Liver (tissue), 9 donors: ENCODE results near the gene ZNF627. TPM values are rescaled to one million over a fixed set of nuclear protein-coding genes. Genes with fewer than 3 reads are reported as not detected.

Source experiments
- DNase-seq: peaks from one replicate; pipeline ENCODE4 v3.0.0-alpha.2; 2017; ENCODE audit warnings: low spot score
- H3K27ac ChIP-seq, 2 donors: one replicate each; pipeline ENCODE4 v1.7.0; 2013; ENCODE audit warnings: inconsistent platforms in 2 of 2, low read length in 2 of 2, control low read depth in 1 of 2, low read depth in 1 of 2, mild to moderate bottlenecking in 1 of 2
- H3K27me3 ChIP-seq, 4 donors: one replicate each; pipeline versions ENCODE4 v1.6.1 to v1.7.0; 2013; ENCODE audit warnings: low read length in 3 of 4, inconsistent platforms in 1 of 4, mild to moderate bottlenecking in 1 of 4, moderate library complexity in 1 of 4; ENCODE audit not compliant: control insufficient read depth in 4 of 4, insufficient read depth in 4 of 4
- H3K36me3 ChIP-seq, 4 donors: one replicate each; pipeline versions ENCODE4 v1.6.1 to v1.7.0; 2013; ENCODE audit warnings: low read length in 3 of 4, mild to moderate bottlenecking in 3 of 4, low read depth in 1 of 4, moderate library complexity in 1 of 4; ENCODE audit not compliant: control insufficient read depth in 4 of 4, insufficient read depth in 3 of 4
- H3K4me1 ChIP-seq, 4 donors: one replicate each; pipeline versions ENCODE4 v1.6.1 to v1.7.0; 2013; ENCODE audit warnings: low read length in 3 of 4, mild to moderate bottlenecking in 3 of 4, moderate library complexity in 1 of 4; ENCODE audit not compliant: control insufficient read depth in 4 of 4, insufficient read depth in 4 of 4
- H3K4me3 ChIP-seq, 3 donors: one replicate each; pipeline versions ENCODE4 v1.6.1 to v1.7.0; 2013; ENCODE audit warnings: low read length in 3 of 3, control low read depth in 1 of 3, low read depth in 1 of 3, mild to moderate bottlenecking in 1 of 3
- H3K9ac ChIP-seq, 2 donors: one replicate each; pipeline ENCODE4 v1.7.0; 2013; ENCODE audit warnings: low read length in 2 of 2, mild to moderate bottlenecking in 2 of 2, moderate library complexity in 2 of 2, control low read depth in 1 of 2, low read depth in 1 of 2
- H3K9me3 ChIP-seq, 4 donors: one replicate each; pipeline versions ENCODE4 v1.6.1 to v1.7.0; 2013; ENCODE audit warnings: low read length in 3 of 4; ENCODE audit not compliant: control insufficient read depth in 4 of 4
- ATF3 ChIP-seq: IDR thresholded peaks from 2 replicates; pipeline ENCODE4 v1.6.1; 2016; ENCODE audit warnings: antibody characterized with exemption
- CTCF ChIP-seq: fragments of 150-350 bp; IDR thresholded peaks from 2 replicates; pipeline ENCODE4 v1.5.1; 2017; ENCODE audit warnings: improper control_type of control experiment, low read depth, low read length; ENCODE audit not compliant: missing input control
- FOXA1 ChIP-seq: IDR thresholded peaks from 2 replicates; pipeline ENCODE4 v1.6.1; 2016; ENCODE audit warnings: antibody characterized with exemption
- FOXA2 ChIP-seq: IDR thresholded peaks from 2 replicates; pipeline ENCODE4 v1.6.1; 2016; ENCODE audit warnings: antibody characterized with exemption
- HNF4A ChIP-seq, 2 donors: conservative IDR thresholded peaks; 2 replicates each; pipeline ENCODE4 v1.6.1; 2016; ENCODE audit warnings: antibody characterized with exemption in 2 of 2, mild to moderate bottlenecking in 2 of 2
- JUND ChIP-seq, 2 donors: IDR thresholded peaks; 2 replicates each; pipeline ENCODE4 v1.6.1; 2016; ENCODE audit warnings: antibody characterized with exemption in 2 of 2
- MAX ChIP-seq: IDR thresholded peaks from 2 replicates; pipeline ENCODE4 v1.6.1; 2016; ENCODE audit warnings: antibody characterized with exemption
- RAD21 ChIP-seq, 2 donors: IDR thresholded peaks; 2 replicates each; pipeline ENCODE4 v1.6.1; 2016; ENCODE audit warnings: antibody characterized with exemption in 2 of 2, mild to moderate bottlenecking in 2 of 2
- TAF1 ChIP-seq: conservative IDR thresholded peaks from 2 replicates; pipeline ENCODE4 v1.6.1; 2016; ENCODE audit warnings: antibody characterized with exemption, mild to moderate bottlenecking
- YY1 ChIP-seq: IDR thresholded peaks from 2 replicates; pipeline ENCODE4 v1.6.1; 2016; ENCODE audit warnings: antibody characterized with exemption, mild to moderate bottlenecking
- WGBS: extraction: QIAGEN DNeasy Blood & Tissue Kit; methylation state at CpG from one replicate; pipeline ENCODE4 v1.1.7; 2013; 5-methylcytosine and 5-hydroxymethylcytosine counted together
- polyA plus RNA-seq, 2 donors: library from polyadenylated mRNA; stranded (reverse) in 1 of 2; unstranded in 1 of 2; fragments of 200-250 nt in 1 of 2; fragments of >200 nt in 1 of 2; fragmentation: Nextera tagmentation in 1 of 2; extraction: Ambion mirVana in 1 of 2; gene quantifications; one replicate each; pipeline versions ENCODE4 v1.2.1 to v1.2.3, GENCODE V29; 2013 to 2015
- total RNA-seq, 2 donors: library from RNA; depleted of rRNA; stranded (reverse); fragments of >200 nt; gene quantifications; one replicate each; pipeline ENCODE4 v1.2.3, GENCODE V29; 2014
- TF ChIP-seq, protein P1 (sequence below): IDR thresholded peaks from 2 replicates; pipeline ENCODE4 v1.6.1; 2016; ENCODE audit warnings: antibody characterized with exemption, mild to moderate bottlenecking
- TF ChIP-seq, protein P2 (sequence below): IDR thresholded peaks from 2 replicates; pipeline ENCODE4 v1.6.1; 2016; ENCODE audit warnings: antibody characterized with exemption
- donor health status: healthy.
- donor health status: healthy.
- donor health status: healthy.
- donor health status: healthy.
- donor health status: healthy.

The ZNF627 gene
- total and polyA plus RNA-seq, 4 donors: 3.2 to 9.6 (median 5.4) TPM

GRCh38 chr19:11587302-11587974 lies 9.8 kb upstream of the ZNF627 start:
- Histone ChIP-seq H3K9me3 (no peaks in the 10 kb centered on the region), H3K4me3 (no peak overlapping the region), H3K9ac (no peak overlapping the region), H3K27ac (no peak overlapping the region), H3K27me3 (no peaks in the 10 kb centered on the region), H3K36me3 (no peaks in the 10 kb centered on the region), H3K4me1 (peaks cover 0 to 8% (median 7%) of the 10 kb centered on the region in 4 donors)
- DNase-seq: peak; percentile 88
- 6% methylated on average over 7 of the region's 7 CpGs for WGBS
- TF ChIP-seq RAD21 (IDR thresholded peaks at IDR 0.05): peak; percentile 85 to 88
- TF ChIP-seq ATF3: no peak
- TF ChIP-seq CTCF: peak; percentile 95

DNA sequence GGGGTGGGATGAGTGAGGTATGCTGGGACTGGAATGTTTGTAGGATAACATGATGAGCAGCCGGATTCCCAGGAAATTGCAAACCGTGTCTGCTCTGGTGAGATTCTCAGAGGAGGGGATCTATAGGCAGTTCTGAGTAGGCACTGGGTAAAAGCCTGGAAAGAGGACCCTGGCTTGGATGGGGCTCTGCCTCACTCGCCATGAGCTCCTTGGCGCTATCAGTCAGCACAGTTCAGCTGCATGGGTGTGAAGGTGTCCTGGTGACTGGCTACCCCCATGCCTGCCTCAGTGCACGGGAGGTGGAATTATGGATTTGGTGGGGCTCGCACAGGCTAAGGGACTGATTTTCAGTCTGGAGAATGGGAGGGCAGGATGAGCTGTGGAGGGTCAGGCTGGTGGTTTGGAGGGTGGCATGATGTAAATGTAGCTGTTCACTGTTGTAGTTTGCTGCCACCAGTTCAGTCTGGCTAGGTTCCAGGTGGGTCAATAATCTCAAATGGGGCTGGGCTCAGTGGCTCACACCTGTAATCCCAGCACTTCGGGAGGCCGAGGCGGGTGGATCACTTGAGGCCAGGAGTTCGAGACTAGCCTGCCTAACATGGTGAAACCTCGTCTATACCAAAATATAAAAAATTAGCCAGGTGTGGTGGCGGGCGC lies 9.2 kb upstream of the ZNF627 start:
- Histone ChIP-seq H3K9ac (no peak overlapping the region), H3K27ac (no peak overlapping the region), H3K4me3 (no peak overlapping the region), H3K27me3 (no peaks in the 10 kb centered on the region), H3K4me1 (peaks cover 0 to 8% (median 7%) of the 10 kb centered on the region in 4 donors), H3K9me3 (no peaks in the 10 kb centered on the region), H3K36me3 (no peaks in the 10 kb centered on the region)
- no peak for DNase-seq
- no peak for TF ChIP-seq JUND (IDR thresholded peaks at IDR 0.05)
- TF ChIP-seq YY1: no peak
- TF ChIP-seq, protein P1, sequence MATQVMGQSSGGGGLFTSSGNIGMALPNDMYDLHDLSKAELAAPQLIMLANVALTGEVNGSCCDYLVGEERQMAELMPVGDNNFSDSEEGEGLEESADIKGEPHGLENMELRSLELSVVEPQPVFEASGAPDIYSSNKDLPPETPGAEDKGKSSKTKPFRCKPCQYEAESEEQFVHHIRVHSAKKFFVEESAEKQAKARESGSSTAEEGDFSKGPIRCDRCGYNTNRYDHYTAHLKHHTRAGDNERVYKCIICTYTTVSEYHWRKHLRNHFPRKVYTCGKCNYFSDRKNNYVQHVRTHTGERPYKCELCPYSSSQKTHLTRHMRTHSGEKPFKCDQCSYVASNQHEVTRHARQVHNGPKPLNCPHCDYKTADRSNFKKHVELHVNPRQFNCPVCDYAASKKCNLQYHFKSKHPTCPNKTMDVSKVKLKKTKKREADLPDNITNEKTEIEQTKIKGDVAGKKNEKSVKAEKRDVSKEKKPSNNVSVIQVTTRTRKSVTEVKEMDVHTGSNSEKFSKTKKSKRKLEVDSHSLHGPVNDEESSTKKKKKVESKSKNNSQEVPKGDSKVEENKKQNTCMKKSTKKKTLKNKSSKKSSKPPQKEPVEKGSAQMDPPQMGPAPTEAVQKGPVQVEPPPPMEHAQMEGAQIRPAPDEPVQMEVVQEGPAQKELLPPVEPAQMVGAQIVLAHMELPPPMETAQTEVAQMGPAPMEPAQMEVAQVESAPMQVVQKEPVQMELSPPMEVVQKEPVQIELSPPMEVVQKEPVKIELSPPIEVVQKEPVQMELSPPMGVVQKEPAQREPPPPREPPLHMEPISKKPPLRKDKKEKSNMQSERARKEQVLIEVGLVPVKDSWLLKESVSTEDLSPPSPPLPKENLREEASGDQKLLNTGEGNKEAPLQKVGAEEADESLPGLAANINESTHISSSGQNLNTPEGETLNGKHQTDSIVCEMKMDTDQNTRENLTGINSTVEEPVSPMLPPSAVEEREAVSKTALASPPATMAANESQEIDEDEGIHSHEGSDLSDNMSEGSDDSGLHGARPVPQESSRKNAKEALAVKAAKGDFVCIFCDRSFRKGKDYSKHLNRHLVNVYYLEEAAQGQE: no peak
- no peak for TF ChIP-seq HNF4A (conservative IDR thresholded peaks at IDR 0.05)
- 50% methylated on average over 13 of the region's 13 CpGs for WGBS

- H3K9ac ChIP-seq: no peak overlapping the region
- DNase-seq: no peak
- no peak for TF ChIP-seq FOXA2
- no peak for TF ChIP-seq CTCF
- TF ChIP-seq, protein P2, sequence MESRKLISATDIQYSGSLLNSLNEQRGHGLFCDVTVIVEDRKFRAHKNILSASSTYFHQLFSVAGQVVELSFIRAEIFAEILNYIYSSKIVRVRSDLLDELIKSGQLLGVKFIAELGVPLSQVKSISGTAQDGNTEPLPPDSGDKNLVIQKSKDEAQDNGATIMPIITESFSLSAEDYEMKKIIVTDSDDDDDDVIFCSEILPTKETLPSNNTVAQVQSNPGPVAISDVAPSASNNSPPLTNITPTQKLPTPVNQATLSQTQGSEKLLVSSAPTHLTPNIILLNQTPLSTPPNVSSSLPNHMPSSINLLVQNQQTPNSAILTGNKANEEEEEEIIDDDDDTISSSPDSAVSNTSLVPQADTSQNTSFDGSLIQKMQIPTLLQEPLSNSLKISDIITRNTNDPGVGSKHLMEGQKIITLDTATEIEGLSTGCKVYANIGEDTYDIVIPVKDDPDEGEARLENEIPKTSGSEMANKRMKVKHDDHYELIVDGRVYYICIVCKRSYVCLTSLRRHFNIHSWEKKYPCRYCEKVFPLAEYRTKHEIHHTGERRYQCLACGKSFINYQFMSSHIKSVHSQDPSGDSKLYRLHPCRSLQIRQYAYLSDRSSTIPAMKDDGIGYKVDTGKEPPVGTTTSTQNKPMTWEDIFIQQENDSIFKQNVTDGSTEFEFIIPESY: no peak
- TF ChIP-seq ATF3: no peak
- TF ChIP-seq TAF1: no peak
- TF ChIP-seq FOXA1: no peak
- TF ChIP-seq MAX: no peak
- H3K27ac ChIP-seq: no peak overlapping the region
- H3K9me3 ChIP-seq: no peaks in the 10 kb centered on the region
- H3K4me3 ChIP-seq: no peak overlapping the region
- no peaks in the 10 kb centered on the region for H3K36me3 ChIP-seq
- peaks cover 0 to 10% (median 2%) of the 10 kb centered on the region in 4 donors for H3K4me1 ChIP-seq
- no peaks in the 10 kb centered on the region for H3K27me3 ChIP-seq
- WGBS: 78% methylated on average over 4 of the region's 4 CpGs
These were observed 3.2 kb upstream of the ZNF627 start for GRCh38 chr19:11594084-11594483.
